ENCODE measurements around the gene KCP. TPM values are rescaled to one million over a fixed set of nuclear protein-coding genes. Genes with fewer than 3 reads are reported as not detected.
"Not testable (repeated sequence)": the region's sequence is repeated elsewhere in the genome, so short reads cannot be mapped to it uniquely, and the experiment has no call there.

The KCP gene
- total RNA-seq, 2 experiments from 2014 or later = 1.4 to 2.3 TPM

DNA sequence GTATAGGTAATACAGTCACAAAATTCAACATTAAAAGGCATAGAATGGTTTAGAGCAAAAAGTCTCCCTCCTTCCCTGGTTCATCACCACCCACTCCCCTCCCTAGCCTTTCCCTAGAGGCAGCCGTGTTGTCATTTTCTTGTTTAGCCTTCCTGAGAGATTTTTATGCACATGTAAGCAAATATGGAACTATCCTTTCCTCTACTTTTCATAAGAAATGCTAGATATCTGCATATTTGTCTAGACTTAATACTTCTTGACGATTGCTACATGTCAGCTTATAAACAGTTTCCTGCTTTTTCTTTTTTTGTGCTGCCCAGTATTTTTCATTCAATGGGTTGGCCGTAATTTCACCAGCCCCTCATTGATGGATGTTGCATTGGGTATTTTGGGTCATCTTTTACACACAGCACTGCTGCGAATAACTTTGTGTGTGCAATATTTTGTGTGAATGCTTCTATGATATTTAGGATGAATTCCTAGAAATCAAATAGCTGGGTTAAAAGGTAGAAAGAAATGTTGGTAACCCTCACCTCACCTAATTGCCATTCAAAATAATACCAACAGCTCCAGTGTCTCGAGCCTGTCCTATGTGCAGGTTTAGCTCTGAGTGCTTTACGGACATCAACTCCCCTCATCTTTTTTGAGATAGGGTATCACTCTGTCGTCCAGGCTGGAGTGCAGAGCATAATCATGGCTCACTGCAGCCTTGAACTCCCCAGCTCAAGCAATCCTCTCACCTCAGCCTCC, 34.2 kb upstream of the KCP start:
- H3K4me1 ChIP-seq (ENCODE audit: insufficient read depth, low read length, poor library complexity, severe bottlenecking) = peaks cover 21% of the 10 kb centered on the region
- TF ChIP-seq, protein P1, sequence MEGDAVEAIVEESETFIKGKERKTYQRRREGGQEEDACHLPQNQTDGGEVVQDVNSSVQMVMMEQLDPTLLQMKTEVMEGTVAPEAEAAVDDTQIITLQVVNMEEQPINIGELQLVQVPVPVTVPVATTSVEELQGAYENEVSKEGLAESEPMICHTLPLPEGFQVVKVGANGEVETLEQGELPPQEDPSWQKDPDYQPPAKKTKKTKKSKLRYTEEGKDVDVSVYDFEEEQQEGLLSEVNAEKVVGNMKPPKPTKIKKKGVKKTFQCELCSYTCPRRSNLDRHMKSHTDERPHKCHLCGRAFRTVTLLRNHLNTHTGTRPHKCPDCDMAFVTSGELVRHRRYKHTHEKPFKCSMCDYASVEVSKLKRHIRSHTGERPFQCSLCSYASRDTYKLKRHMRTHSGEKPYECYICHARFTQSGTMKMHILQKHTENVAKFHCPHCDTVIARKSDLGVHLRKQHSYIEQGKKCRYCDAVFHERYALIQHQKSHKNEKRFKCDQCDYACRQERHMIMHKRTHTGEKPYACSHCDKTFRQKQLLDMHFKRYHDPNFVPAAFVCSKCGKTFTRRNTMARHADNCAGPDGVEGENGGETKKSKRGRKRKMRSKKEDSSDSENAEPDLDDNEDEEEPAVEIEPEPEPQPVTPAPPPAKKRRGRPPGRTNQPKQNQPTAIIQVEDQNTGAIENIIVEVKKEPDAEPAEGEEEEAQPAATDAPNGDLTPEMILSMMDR (conservative IDR thresholded peaks at IDR 0.05; ENCODE audit: low read length) = no peak
- no peak for TF ChIP-seq EZH2phosphoT487 (IDR thresholded peaks at IDR 0.05; ENCODE audit: borderline replicate concordance, low read depth, low read length)
- CTCF ChIA-PET (ENCODE audit: unreplicated experiment) = no interaction called here
- H3K79me2 ChIP-seq (ENCODE audit: insufficient read depth, low read depth, low read length) = no peaks in the 10 kb centered on the region
- no peak overlapping the region for H3K27ac ChIP-seq (ENCODE audit: low read depth, low read length, poor library complexity, severe bottlenecking)
- DNase-seq (ENCODE audit: low spot score) = no peak
- no peaks in the 10 kb centered on the region for H3K9me3 ChIP-seq (ENCODE audit: low read length)
- peaks cover 4% of the 10 kb centered on the region; the same call in 1 of the 2 replicates for H3K36me3 ChIP-seq (ENCODE audit: insufficient read depth, low read length)
- H4K20me1 ChIP-seq (ENCODE audit: insufficient read depth, low read length) = no peaks in the 10 kb centered on the region
- no peaks in the 10 kb centered on the region for H3K9me2 ChIP-seq (ENCODE audit: insufficient read depth, low read length)
- H3K4me2 ChIP-seq (ENCODE audit: low read length) = no peak overlapping the region
- POLR2A ChIA-PET = interaction anchor here (0.6 to 2.2 kb wide), 3 partner anchors 10 to 22 kb away, joined by 3 to 7 read pairs (median 4); no protein-coding TSS in a partner anchor
- intact Hi-C loops (cut with micrococcal nuclease; ENCODE audit: unreplicated experiment) = no loop called here
- H3K4me3 ChIP-seq (ENCODE audit: low read depth, low read length, poor library complexity, severe bottlenecking) = no peak overlapping the region
- H2AFZ ChIP-seq (ENCODE audit: low read length) = no peak overlapping the region
- BruUV-seq (replicated peaks) = TSS peak; percentile 55

DNA sequence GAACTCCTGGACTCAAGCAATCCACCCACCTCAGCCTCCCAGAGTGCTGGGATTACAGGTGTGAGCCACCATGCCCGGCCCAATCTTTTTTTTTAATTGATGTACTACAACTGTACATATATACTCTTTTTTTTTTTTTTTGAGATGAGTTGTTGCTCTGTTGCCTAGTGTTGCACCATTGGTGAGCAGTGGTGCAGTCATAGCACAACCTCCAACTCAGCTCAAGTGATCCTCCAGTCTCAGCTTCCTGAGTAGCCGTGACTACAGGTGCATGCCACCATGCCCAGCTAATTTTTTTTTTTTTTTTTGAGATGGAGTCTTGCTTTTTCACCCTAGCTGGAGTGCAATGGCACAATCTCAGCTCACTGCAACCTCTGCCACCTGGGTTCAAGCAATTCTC, 32.7 kb upstream of the KCP start:
- H3K79me2 ChIP-seq (ENCODE audit: insufficient read depth, low read depth, low read length); H3K27ac ChIP-seq (ENCODE audit: low read depth, low read length, poor library complexity, severe bottlenecking); CTCF ChIA-PET (ENCODE audit: unreplicated experiment); H3K9me2 ChIP-seq (ENCODE audit: insufficient read depth, low read length); H4K20me1 ChIP-seq (ENCODE audit: insufficient read depth, low read length); BruUV-seq (replicated peaks); intact Hi-C loops (cut with micrococcal nuclease; ENCODE audit: unreplicated experiment); DNase-seq (ENCODE audit: low spot score); H3K9me3 ChIP-seq (ENCODE audit: low read length); H3K4me2 ChIP-seq (ENCODE audit: low read length); H3K36me3 ChIP-seq (ENCODE audit: insufficient read depth, low read length); H2AFZ ChIP-seq (ENCODE audit: low read length); H3K4me3 ChIP-seq (ENCODE audit: low read depth, low read length, poor library complexity, severe bottlenecking): not testable (repeated sequence)
- H3K4me1 ChIP-seq (ENCODE audit: insufficient read depth, low read length, poor library complexity, severe bottlenecking) = peaks cover 34% of the 10 kb centered on the region
- POLR2A ChIA-PET = interaction anchor here (0.6 to 2.2 kb wide), 9 partner anchors 8 to 111 kb away, joined by 3 to 11 read pairs (median 4); no protein-coding TSS in a partner anchor

DNA sequence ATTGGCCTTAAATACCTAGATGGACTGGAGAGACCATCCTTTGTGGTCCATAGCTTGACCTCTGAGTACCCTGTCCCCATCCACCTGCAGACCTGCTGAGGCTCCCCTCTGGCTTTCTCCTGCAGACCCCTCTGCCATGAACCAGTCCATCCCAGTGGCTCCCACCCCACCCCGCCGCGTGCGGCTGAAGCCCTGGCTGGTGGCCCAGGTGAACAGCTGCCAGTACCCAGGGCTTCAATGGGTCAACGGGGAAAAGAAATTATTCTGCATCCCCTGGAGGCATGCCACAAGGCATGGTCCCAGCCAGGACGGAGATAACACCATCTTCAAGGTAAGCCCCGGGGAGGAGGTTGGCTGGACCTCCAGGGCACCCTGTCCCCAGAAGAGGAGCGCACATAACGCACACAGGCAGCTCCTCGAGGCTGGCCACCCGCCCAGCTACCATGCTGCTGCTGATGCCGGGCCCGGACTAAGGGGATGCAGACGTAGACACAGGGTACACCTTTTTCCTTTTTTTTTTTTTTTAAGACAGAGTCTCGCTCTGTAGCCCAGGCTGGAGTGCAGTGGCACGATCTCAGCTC, 31.5 kb upstream of the KCP start:
- peak overlapping the region; percentile 85; the same call in 1 of the 2 replicates for H3K4me2 ChIP-seq (ENCODE audit: low read length)
- ChIA-PET CTCF (ENCODE audit: unreplicated experiment) (interaction anchor here (2.9 kb wide), 1 partner anchor 12 kb away, joined by 11 read pairs; no protein-coding TSS in a partner anchor), POLR2A (interaction anchor here (1.0 to 4.0 kb wide), 4 partner anchors 9 to 123 kb away, joined by 3 to 29 read pairs (median 8); no protein-coding TSS in a partner anchor)

More for the DNA sequence above, 31.5 kb upstream of the KCP start:
- intact Hi-C loops (cut with micrococcal nuclease; ENCODE audit: unreplicated experiment) = no loop called here
- no peak for DNase-seq (ENCODE audit: low spot score)
- Histone ChIP-seq H4K20me1 (ENCODE audit: insufficient read depth, low read length) (no peaks in the 10 kb centered on the region), H3K9me2 (ENCODE audit: insufficient read depth, low read length) (no peaks in the 10 kb centered on the region), H3K79me2 (ENCODE audit: insufficient read depth, low read depth, low read length) (no peaks in the 10 kb centered on the region), H3K4me1 (ENCODE audit: insufficient read depth, low read length, poor library complexity, severe bottlenecking) (peaks cover 37% of the 10 kb centered on the region), H3K36me3 (ENCODE audit: insufficient read depth, low read length) (no peaks in the 10 kb centered on the region), H2AFZ (ENCODE audit: low read length) (no peak overlapping the region), H3K9me3 (ENCODE audit: low read length) (no peaks in the 10 kb centered on the region), H3K27ac (ENCODE audit: low read depth, low read length, poor library complexity, severe bottlenecking) (no peak overlapping the region), H3K4me3 (ENCODE audit: low read depth, low read length, poor library complexity, severe bottlenecking) (no peak overlapping the region)
- TF ChIP-seq EZH2phosphoT487 (IDR thresholded peaks at IDR 0.05; ENCODE audit: borderline replicate concordance, low read depth, low read length) = no peak
- TF ChIP-seq, protein P1 (conservative IDR thresholded peaks at IDR 0.05; ENCODE audit: low read length) = no peak
- BruUV-seq (replicated peaks) = no TSS peak
